Mesenchymal stem cell (in vitro differentiated cells and primary cell): ENCODE data around the gene TGFA.

Source experiments
- DNase-seq: peaks from one replicate; pipeline ENCODE4 v3.0.0-alpha.2; 2013
- H2AFZ ChIP-seq: one replicate; pipeline ENCODE4 v1.6.1; 2013; ENCODE audit warnings: low read depth, mild to moderate bottlenecking, control low read depth, inconsistent platforms, low read length, moderate library complexity
- H2AK5ac ChIP-seq: 2 replicates; pipeline ENCODE4 v1.6.1; 2013; ENCODE audit warnings: low read length, moderate library complexity, mild to moderate bottlenecking, inconsistent platforms; ENCODE audit not compliant: severe bottlenecking
- H2BK120ac ChIP-seq: one replicate; pipeline ENCODE4 v1.6.1; 2013; ENCODE audit warnings: low read depth, mild to moderate bottlenecking, inconsistent platforms, low read length, moderate library complexity
- H2BK12ac ChIP-seq, 2 experiments: one replicate each; pipeline ENCODE4 v1.6.1; 2013; ENCODE audit warnings: inconsistent platforms in 2 of 2, low read length in 2 of 2, mild to moderate bottlenecking in 2 of 2, moderate library complexity in 2 of 2, control low read depth in 1 of 2
- H2BK15ac ChIP-seq: one replicate; pipeline ENCODE4 v1.6.1; 2013; ENCODE audit warnings: mild to moderate bottlenecking, low read depth, inconsistent platforms; ENCODE audit not compliant: poor library complexity, severe bottlenecking
- H2BK5ac ChIP-seq: 2 replicates; pipeline ENCODE4 v1.6.1; 2013; ENCODE audit warnings: low read depth, mild to moderate bottlenecking, low read length, control low read depth, inconsistent platforms; ENCODE audit not compliant: poor library complexity, severe bottlenecking
- H3K14ac ChIP-seq, 2 experiments: one replicate each; pipeline ENCODE4 v1.6.1; 2013; ENCODE audit warnings: inconsistent platforms in 2 of 2, low read length in 2 of 2, control low read depth in 1 of 2, mild to moderate bottlenecking in 1 of 2, moderate library complexity in 1 of 2
- H3K18ac ChIP-seq, 2 experiments: one replicate each; pipeline ENCODE4 v1.6.1; 2013; ENCODE audit warnings: inconsistent platforms in 2 of 2, low read length in 2 of 2, control low read depth in 1 of 2, low read depth in 1 of 2, mild to moderate bottlenecking in 1 of 2
- H3K23ac ChIP-seq, 2 experiments: one replicate each; pipeline ENCODE4 v1.6.1; 2013; ENCODE audit warnings: inconsistent platforms in 2 of 2, low read length in 2 of 2, mild to moderate bottlenecking in 2 of 2, moderate library complexity in 2 of 2, control low read depth in 1 of 2
- H3K27ac ChIP-seq: 2 replicates; pipeline ENCODE4 v1.5.1; 2013; ENCODE audit warnings: mild to moderate bottlenecking, moderate library complexity, low read length, control low read depth, inconsistent platforms; ENCODE audit not compliant: poor library complexity, severe bottlenecking
- H3K27me3 ChIP-seq, 2 experiments: 2 replicates each; pipeline versions ENCODE4 v1.6.1 to v1.7.0; 2013; ENCODE audit warnings: low read length in 2 of 2, mild to moderate bottlenecking in 2 of 2, moderate library complexity in 2 of 2, control low read depth in 1 of 2, inconsistent platforms in 1 of 2; ENCODE audit not compliant: control insufficient read depth in 1 of 2, insufficient read depth in 1 of 2
- H3K36me3 ChIP-seq, 2 experiments: 2 replicates each; pipeline versions ENCODE4 v1.6.1 to v1.7.0; 2013; ENCODE audit warnings: low read length in 2 of 2, control low read depth in 1 of 2, inconsistent platforms in 1 of 2, low read depth in 1 of 2, mild to moderate bottlenecking in 1 of 2; ENCODE audit not compliant: insufficient read depth in 2 of 2, control insufficient read depth in 1 of 2
- H3K4ac ChIP-seq, 2 experiments: one replicate each; pipeline ENCODE4 v1.6.1; 2013; ENCODE audit warnings: inconsistent platforms in 2 of 2, low read length in 2 of 2, mild to moderate bottlenecking in 2 of 2, moderate library complexity in 2 of 2, control low read depth in 1 of 2, low read depth in 1 of 2
- H3K4me1 ChIP-seq: 2 replicates; pipeline ENCODE4 v1.6.1; 2013; ENCODE audit warnings: low read depth, low read length, control low read depth; ENCODE audit not compliant: control insufficient read depth, insufficient read depth
- H3K4me2 ChIP-seq: 2 replicates; pipeline ENCODE4 v1.6.1; 2013; ENCODE audit warnings: low read length, mild to moderate bottlenecking, inconsistent platforms; ENCODE audit not compliant: poor library complexity, severe bottlenecking
- H3K4me3 ChIP-seq, 2 experiments: 2 replicates each; pipeline versions ENCODE4 v1.5.1 to v1.7.0; 2013; ENCODE audit warnings: low read length in 2 of 2, mild to moderate bottlenecking in 2 of 2, control low read depth in 1 of 2, low read depth in 1 of 2; ENCODE audit not compliant: insufficient read depth in 1 of 2
- H3K79me1 ChIP-seq: replicated peaks from 2 replicates; pipeline ENCODE4 v1.6.1; 2013; ENCODE audit warnings: mild to moderate bottlenecking, control low read depth, low read length, inconsistent platforms; ENCODE audit not compliant: poor library complexity, severe bottlenecking
- H3K9ac ChIP-seq: 2 replicates; pipeline ENCODE4 v1.7.0; 2013; ENCODE audit warnings: mild to moderate bottlenecking, low read length, moderate library complexity
- H3K9me3 ChIP-seq: 2 replicates; pipeline ENCODE4 v1.7.0; 2013; ENCODE audit warnings: mild to moderate bottlenecking, low read length; ENCODE audit not compliant: control insufficient read depth
- H4K8ac ChIP-seq: one replicate; pipeline ENCODE4 v1.6.1; 2013; ENCODE audit warnings: inconsistent platforms, mild to moderate bottlenecking, low read length, moderate library complexity
- H4K91ac ChIP-seq: one replicate; pipeline ENCODE4 v1.6.1; 2013; ENCODE audit warnings: mild to moderate bottlenecking, low read length, inconsistent platforms
- WGBS: methylation state at CpG from one replicate; pipeline ENCODE4 v1.1.7; 2013; ENCODE audit warnings: mixed read lengths; 5-methylcytosine and 5-hydroxymethylcytosine counted together

Gene TGFA

DNA sequence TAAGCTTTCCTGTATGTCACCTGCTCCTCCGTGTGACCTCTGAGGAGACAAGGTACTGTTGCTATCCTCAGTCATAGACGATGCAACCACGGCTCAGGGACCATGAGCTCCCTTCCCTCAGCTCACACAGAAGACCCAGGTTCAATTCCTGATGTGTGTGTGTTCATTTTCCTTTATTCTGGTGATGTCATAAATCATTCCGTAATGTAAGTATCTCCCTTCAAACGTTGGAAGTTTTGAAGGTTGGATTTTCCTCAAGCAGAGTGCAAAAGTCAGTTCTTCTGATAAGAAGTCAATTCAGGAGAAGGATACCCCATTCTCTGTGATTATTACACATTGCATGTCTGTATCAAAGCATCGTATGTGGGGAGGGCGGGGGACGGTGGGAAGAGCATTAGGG, 132.9 kb downstream of the TGFA start:
- no peaks in the 10 kb centered on the region for H3K4me1 ChIP-seq
- no peak overlapping the region for H4K8ac ChIP-seq
- H3K27me3 ChIP-seq: peaks cover 14 to 30% of the 10 kb centered on the region in 2 experiments
- H2BK5ac ChIP-seq: no peak overlapping the region
- no peak overlapping the region for H3K4ac ChIP-seq
- no peak overlapping the region for H3K4me3 ChIP-seq
- H3K79me1 ChIP-seq: no peaks in the 10 kb centered on the region
- no peak overlapping the region for H2BK15ac ChIP-seq
- no peak overlapping the region for H2AFZ ChIP-seq
- no peak overlapping the region for H2BK120ac ChIP-seq
- 77% methylated on average over 8 of the region's 8 CpGs for WGBS
- H2BK12ac ChIP-seq: no peak overlapping the region
- H3K23ac ChIP-seq: no peak overlapping the region
- H4K91ac ChIP-seq: no peak overlapping the region
- no peak for DNase-seq
- no peak overlapping the region for H3K4me2 ChIP-seq
- no peaks in the 10 kb centered on the region for H3K36me3 ChIP-seq
- no peak overlapping the region for H3K14ac ChIP-seq
- H3K9ac ChIP-seq: no peak overlapping the region
- no peak overlapping the region for H3K27ac ChIP-seq
- no peak overlapping the region for H3K18ac ChIP-seq
- no peaks in the 10 kb centered on the region for H3K9me3 ChIP-seq
- H2AK5ac ChIP-seq: no peak overlapping the region

GRCh38 chr2:70420143-70420542, 133.5 kb downstream of the TGFA start:
- H2BK5ac ChIP-seq: no peak overlapping the region
- no peak overlapping the region for H3K9ac ChIP-seq
- no peak overlapping the region for H4K91ac ChIP-seq
- H3K4me3 ChIP-seq: no peak overlapping the region
- DNase-seq: no peak
- no peak overlapping the region for H2BK120ac ChIP-seq
- H3K4ac ChIP-seq: no peak overlapping the region
- H2BK12ac ChIP-seq: no peak overlapping the region
- no peak overlapping the region for H3K14ac ChIP-seq
- H3K27me3 ChIP-seq: peaks cover 11 to 27% of the 10 kb centered on the region in 2 experiments
- WGBS: 66% methylated on average over 4 of the region's 4 CpGs
- no peak overlapping the region for H3K27ac ChIP-seq
- no peaks in the 10 kb centered on the region for H3K79me1 ChIP-seq
- H3K36me3 ChIP-seq: no peaks in the 10 kb centered on the region
- H3K4me2 ChIP-seq: no peak overlapping the region
- H2AK5ac ChIP-seq: no peak overlapping the region
- no peaks in the 10 kb centered on the region for H3K9me3 ChIP-seq
- H4K8ac ChIP-seq: no peak overlapping the region
- no peak overlapping the region for H3K18ac ChIP-seq
- no peak overlapping the region for H2BK15ac ChIP-seq
- H3K4me1 ChIP-seq: no peaks in the 10 kb centered on the region
- no peak overlapping the region for H2AFZ ChIP-seq
- no peak overlapping the region for H3K23ac ChIP-seq

DNA sequence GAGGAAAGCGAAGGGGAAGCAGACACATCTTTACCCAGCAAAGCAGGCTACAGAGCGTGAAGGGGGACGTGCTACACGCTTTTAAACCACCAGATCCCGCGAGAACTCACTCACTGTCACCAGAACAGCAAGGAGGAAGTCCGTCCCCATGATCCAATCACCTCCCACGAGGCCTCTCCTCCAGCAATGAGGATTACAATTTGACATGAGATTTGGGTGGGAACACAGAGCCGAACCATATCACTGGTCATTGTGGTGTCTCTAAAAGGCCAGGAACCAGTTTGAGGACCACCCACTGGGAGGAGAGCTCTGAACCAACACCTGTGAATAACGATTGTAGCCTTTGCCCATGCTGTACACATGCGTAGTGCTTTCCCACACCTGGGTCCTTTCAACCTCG, 135.1 kb downstream of the TGFA start:
- no peak overlapping the region for H2BK120ac ChIP-seq
- no peaks in the 10 kb centered on the region for H3K36me3 ChIP-seq
- no peak overlapping the region for H2AFZ ChIP-seq
- H2BK12ac ChIP-seq: no peak overlapping the region
- no peak overlapping the region for H3K27ac ChIP-seq
- H3K9ac ChIP-seq: no peak overlapping the region
- no peak overlapping the region for H3K4ac ChIP-seq
- H4K8ac ChIP-seq: no peak overlapping the region
- H2BK15ac ChIP-seq: no peak overlapping the region
- no peak overlapping the region for H3K14ac ChIP-seq
- no peaks in the 10 kb centered on the region for H3K79me1 ChIP-seq
- H3K4me3 ChIP-seq: no peak overlapping the region
- no peaks in the 10 kb centered on the region for H3K4me1 ChIP-seq
- no peak overlapping the region for H2AK5ac ChIP-seq
- no peak overlapping the region for H3K18ac ChIP-seq
- 84% methylated on average over 12 of the region's 12 CpGs for WGBS
- peaks cover 14 to 35% of the 10 kb centered on the region in 2 experiments for H3K27me3 ChIP-seq
- no peak overlapping the region for H3K4me2 ChIP-seq
- H2BK5ac ChIP-seq: no peak overlapping the region
- H4K91ac ChIP-seq: no peak overlapping the region
- H3K9me3 ChIP-seq: no peaks in the 10 kb centered on the region
- H3K23ac ChIP-seq: no peak overlapping the region
- no peak for DNase-seq

DNA sequence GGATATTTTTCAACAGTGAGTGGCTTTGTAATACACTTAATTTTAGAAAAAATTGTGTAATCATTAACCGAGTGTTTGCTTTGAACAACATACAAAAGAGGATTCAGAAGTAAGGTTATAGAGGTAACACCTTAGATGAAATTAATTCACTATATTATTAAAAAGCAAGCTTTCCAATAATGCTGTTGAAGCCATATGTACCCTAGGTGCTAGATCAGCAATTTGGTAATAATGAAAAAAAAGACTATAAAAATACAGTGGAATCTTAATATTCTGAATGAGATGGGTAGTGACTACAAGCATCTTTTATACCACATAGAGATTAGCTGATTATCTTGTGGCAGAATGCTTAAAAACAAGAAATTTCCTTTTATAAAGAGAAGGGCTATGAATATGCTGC, 136.6 kb downstream of the TGFA start:
- Histone ChIP-seq H3K18ac (no peak overlapping the region), H3K14ac (no peak overlapping the region), H3K4me1 (no peaks in the 10 kb centered on the region), H3K36me3 (no peaks in the 10 kb centered on the region), H3K4ac (no peak overlapping the region), H4K91ac (no peak overlapping the region), H3K9me3 (no peaks in the 10 kb centered on the region), H2BK12ac (no peak overlapping the region), H2BK120ac (no peak overlapping the region), H2AFZ (no peak overlapping the region), H3K4me2 (no peak overlapping the region), H3K27me3 (peaks cover 26 to 35% of the 10 kb centered on the region in 2 experiments), H3K4me3 (no peak overlapping the region), H3K79me1 (no peaks in the 10 kb centered on the region), H3K27ac (no peak overlapping the region), H2AK5ac (no peak overlapping the region), H4K8ac (no peak overlapping the region), H3K23ac (no peak overlapping the region), H3K9ac (no peak overlapping the region), H2BK15ac (no peak overlapping the region), H2BK5ac (no peak overlapping the region)
- WGBS: 100% methylated on average over 1 of the region's 1 CpG
- DNase-seq: no peak
